PC-9 (cell line): ENCODE data around the gene VDR. TPM values are rescaled to one million over a fixed set of nuclear protein-coding genes. Genes with fewer than 3 reads are reported as not detected.

ENCODE experiments used
- Bru-seq: library from RNA; stranded (reverse); fragments of 400-500 nt; gene quantifications from one replicate; lab custom pipeline; 2021; lab: Mats Ljungman, UMichigan
- BruChase-seq, 2 experiments: library from RNA; stranded (reverse); fragments of 400-500 nt; gene quantifications; one replicate each; lab custom pipeline; 2021; lab: Mats Ljungman, UMichigan
- BruUV-seq: library from RNA; stranded (reverse); fragments of 400-500 nt; replicated peaks from 2 replicates; lab custom pipeline; 2021; lab: Mats Ljungman, UMichigan
- CTCF ChIA-PET: fragments of 300-600 bp; sonication (Branson Sonifier 250); formaldehyde crosslinking; loops from one replicate; lab custom pipeline; 2022; ENCODE audit warnings: antibody characterized with exemption; lab: Charles Lee
- POLR2A ChIA-PET: fragments of 300-600 bp; sonication (Branson Sonifier 250); formaldehyde crosslinking; loops from one replicate; lab custom pipeline; 2022; ENCODE audit warnings: antibody characterized with exemption; ENCODE audit not compliant: unreplicated experiment; lab: Charles Lee
- DNase-seq, 2 experiments: peaks; one replicate each; pipeline versions ENCODE4 v3.0.0 to v3.0.0-alpha.2; 2015 to 2022; ENCODE audit warnings: mixed read lengths in 1 of 2
- H2AFZ ChIP-seq: fragments of 200-600 bp; sonication (generic); 2 replicates; pipeline ENCODE4 v1.8.1; 2017; ENCODE audit warnings: antibody characterized with exemption
- H3F3A ChIP-seq: fragments of 200-600 bp; sonication (generic); 2 replicates; pipeline ENCODE4 v1.8.1; 2017; ENCODE audit warnings: antibody characterized with exemption, mild to moderate bottlenecking, low read depth; ENCODE audit not compliant: insufficient read depth
- H3K27ac ChIP-seq: fragments of 200-600 bp; sonication (generic); 2 replicates; pipeline ENCODE4 v1.6.1; 2016; ENCODE audit warnings: mixed run types
- H3K27me3 ChIP-seq: fragments of 200-600 bp; sonication (generic); 2 replicates; pipeline ENCODE4 v1.6.1; 2016; ENCODE audit warnings: low read depth, mixed run types; ENCODE audit not compliant: insufficient read depth
- H3K36me3 ChIP-seq: fragments of 200-600 bp; sonication (generic); 2 replicates; pipeline ENCODE4 v1.6.1; 2016; ENCODE audit warnings: low read depth, mixed run types
- H3K4me1 ChIP-seq: fragments of 200-600 bp; sonication (generic); replicated peaks from 2 replicates; pipeline ENCODE4 v1.6.1; 2016; ENCODE audit warnings: mixed run types; ENCODE audit not compliant: insufficient read depth
- H3K4me2 ChIP-seq: fragments of 200-600 bp; sonication (generic); 2 replicates; pipeline ENCODE4 v1.6.1; 2017; ENCODE audit warnings: mixed run types
- H3K4me3 ChIP-seq: fragments of 200-600 bp; sonication (generic); 2 replicates; pipeline ENCODE4 v1.6.1; 2016; ENCODE audit warnings: mixed run types
- H3K79me2 ChIP-seq: fragments of 200-600 bp; sonication (generic); 2 replicates; pipeline ENCODE4 v1.6.1; 2017; ENCODE audit warnings: low read depth, mixed run types
- H3K9me2 ChIP-seq: fragments of 200-600 bp; sonication (generic); 2 replicates; pipeline ENCODE4 v1.8.1; 2017; ENCODE audit warnings: mild to moderate bottlenecking; ENCODE audit not compliant: insufficient read depth
- H3K9me3 ChIP-seq: fragments of 200-600 bp; sonication (generic); 2 replicates; pipeline ENCODE4 v1.8.1; 2016; ENCODE audit warnings: low read depth; ENCODE audit not compliant: insufficient read depth
- H4K20me1 ChIP-seq: fragments of 200-600 bp; sonication (generic); 2 replicates; pipeline ENCODE4 v1.8.1; 2017; ENCODE audit not compliant: insufficient read depth
- EZH2 ChIP-seq: fragments of 200-600 bp; sonication (generic); IDR thresholded peaks from 2 replicates; pipeline ENCODE4 v1.8.0; 2017; ENCODE audit warnings: antibody characterized with exemption, low read depth
- intact Hi-C: fragments of 100-400 bp; cut with micrococcal nuclease; formaldehyde crosslinking; loops from one replicate; pipeline ENCODE4 v1.10.0; 2022; ENCODE audit not compliant: unreplicated experiment
- long read RNA-seq: library from polyadenylated mRNA; stranded (forward); transcript quantifications from one replicate; pipeline ENCODE4 v2.0.0, GENCODE V29; 2022
- total RNA-seq: library from RNA; stranded (reverse); gene quantifications from 2 replicates; pipeline ENCODE4 v1.2.3, GENCODE V29; 2021
- TF ChIP-seq, protein P1 (sequence below): fragments of 200-600 bp; sonication (generic); conservative IDR thresholded peaks from 2 replicates; pipeline ENCODE4 v1.6.1; 2017; ENCODE audit warnings: mixed run types, antibody characterized with exemption, mild to moderate bottlenecking, moderate library complexity

VDR gene
- 7.5 and 12.3 TPM in 2 replicates for total RNA-seq
- Bru-seq, nascent RNA: percentile 52 among the genes with signal in this experiment
- BruChase-seq, experiment 1, labeled RNA remaining after a 2-hour chase: percentile 38 among the genes with signal in this experiment
- BruChase-seq, experiment 2, labeled RNA remaining after a 6-hour chase: percentile 51 among the genes with signal in this experiment
- long read RNA-seq, full-length matches to known transcripts: 7 of 15 reads
- long read RNA-seq, partial matches to known transcripts: 1 of 15 reads
- long read RNA-seq, other reads (novel, unspliced or antisense): 7 of 15 reads

DNA sequence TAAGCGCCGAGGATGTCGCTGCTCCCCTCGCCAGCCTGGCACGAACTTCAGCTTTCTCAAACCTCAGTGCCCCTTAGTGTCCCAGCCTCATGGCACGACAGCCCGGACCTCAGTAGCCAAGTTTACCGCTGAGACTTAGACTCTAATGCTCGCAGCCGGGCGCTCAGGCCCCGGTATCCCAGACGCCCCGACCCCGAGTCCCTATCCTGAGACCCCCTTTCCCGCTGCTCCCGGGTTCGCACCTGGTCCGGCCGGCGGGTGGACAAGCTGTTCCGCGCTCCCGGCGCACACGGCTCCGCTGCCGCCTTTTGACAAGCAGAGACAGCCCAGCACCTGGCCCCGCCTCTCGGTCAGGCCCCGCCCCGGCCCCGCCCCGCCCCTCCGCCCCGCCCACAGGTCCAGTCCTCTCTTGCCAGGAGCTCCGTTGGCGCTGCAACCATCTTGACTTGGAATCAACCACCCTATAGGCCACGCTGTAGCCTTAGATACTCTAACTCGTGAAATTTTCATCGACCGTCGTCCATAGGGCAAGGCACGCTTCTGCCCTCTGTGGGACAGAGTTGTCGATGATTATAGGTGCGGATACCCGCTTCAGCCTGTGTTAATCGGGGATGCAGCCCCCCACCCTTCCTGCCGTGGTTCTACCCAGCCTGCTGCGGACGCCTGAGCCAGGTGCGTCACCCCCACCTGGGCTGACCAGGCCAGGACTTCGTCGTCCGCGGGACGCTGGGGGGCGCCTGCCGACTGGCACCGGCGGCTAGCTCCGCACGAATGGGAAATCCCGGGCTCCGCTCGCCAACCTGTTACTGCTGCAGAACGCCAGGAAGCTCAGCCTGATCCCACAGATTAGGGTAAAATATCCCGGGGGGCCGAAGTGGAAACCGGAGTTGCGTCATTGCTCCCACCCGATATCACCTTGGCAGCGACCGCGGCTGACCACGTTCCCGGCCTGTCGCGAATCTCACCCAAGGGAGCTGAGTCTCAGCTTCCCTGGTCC, at the start of gene VDR:
VDR (minus strand) TSS at position 282 of the 997 bp plus-strand sequence. CDS start 25,881 bp downstream, outside the sequence.
- Histone ChIP-seq H3K9me3 (no peaks in the 10 kb centered on the region), H2AFZ (peak within 1 kb of the TSS; percentile 92), H3K4me2 (peak within 1 kb of the TSS; percentile 99), H3K79me2 (peaks cover 24% of the 10 kb centered on the region), H3K4me1 (peaks cover 46% of the 10 kb centered on the region), H3K27me3 (no peaks in the 10 kb centered on the region), H3K4me3 (peak within 1 kb of the TSS; percentile 81), H3K9me2 (no peaks in the 10 kb centered on the region), H3F3A (peaks cover 23% of the 10 kb centered on the region; the same call in 1 of the 2 replicates), H3K36me3 (no peaks in the 10 kb centered on the region), H4K20me1 (no peaks in the 10 kb centered on the region), H3K27ac (peak within 1 kb of the TSS; percentile 66)
- TF ChIP-seq, protein P1, sequence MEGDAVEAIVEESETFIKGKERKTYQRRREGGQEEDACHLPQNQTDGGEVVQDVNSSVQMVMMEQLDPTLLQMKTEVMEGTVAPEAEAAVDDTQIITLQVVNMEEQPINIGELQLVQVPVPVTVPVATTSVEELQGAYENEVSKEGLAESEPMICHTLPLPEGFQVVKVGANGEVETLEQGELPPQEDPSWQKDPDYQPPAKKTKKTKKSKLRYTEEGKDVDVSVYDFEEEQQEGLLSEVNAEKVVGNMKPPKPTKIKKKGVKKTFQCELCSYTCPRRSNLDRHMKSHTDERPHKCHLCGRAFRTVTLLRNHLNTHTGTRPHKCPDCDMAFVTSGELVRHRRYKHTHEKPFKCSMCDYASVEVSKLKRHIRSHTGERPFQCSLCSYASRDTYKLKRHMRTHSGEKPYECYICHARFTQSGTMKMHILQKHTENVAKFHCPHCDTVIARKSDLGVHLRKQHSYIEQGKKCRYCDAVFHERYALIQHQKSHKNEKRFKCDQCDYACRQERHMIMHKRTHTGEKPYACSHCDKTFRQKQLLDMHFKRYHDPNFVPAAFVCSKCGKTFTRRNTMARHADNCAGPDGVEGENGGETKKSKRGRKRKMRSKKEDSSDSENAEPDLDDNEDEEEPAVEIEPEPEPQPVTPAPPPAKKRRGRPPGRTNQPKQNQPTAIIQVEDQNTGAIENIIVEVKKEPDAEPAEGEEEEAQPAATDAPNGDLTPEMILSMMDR: peak; percentile 69
- no peak for TF ChIP-seq EZH2
- peak; percentile 74 to 85 for DNase-seq
- intact Hi-C loops: loop anchor here (1.0 to 10.0 kb wide), 5 partner anchors 44 to 712 kb away; partner anchors contain the start of genes SENP1 and TMEM106C
- CTCF ChIA-PET: interaction anchor here (0.5 to 2.3 kb wide), 8 partner anchors 18 to 253 kb away, joined by 3 to 16 read pairs (median 4); partner anchors contain the start of gene RAPGEF3
- BruUV-seq: TSS peak; percentile 83
- POLR2A ChIA-PET: interaction anchor here (0.5 to 1.0 kb wide), 8 partner anchors 8 to 839 kb away, joined by 3 to 6 read pairs (median 5); partner anchors contain the start of gene RPAP3

DNA sequence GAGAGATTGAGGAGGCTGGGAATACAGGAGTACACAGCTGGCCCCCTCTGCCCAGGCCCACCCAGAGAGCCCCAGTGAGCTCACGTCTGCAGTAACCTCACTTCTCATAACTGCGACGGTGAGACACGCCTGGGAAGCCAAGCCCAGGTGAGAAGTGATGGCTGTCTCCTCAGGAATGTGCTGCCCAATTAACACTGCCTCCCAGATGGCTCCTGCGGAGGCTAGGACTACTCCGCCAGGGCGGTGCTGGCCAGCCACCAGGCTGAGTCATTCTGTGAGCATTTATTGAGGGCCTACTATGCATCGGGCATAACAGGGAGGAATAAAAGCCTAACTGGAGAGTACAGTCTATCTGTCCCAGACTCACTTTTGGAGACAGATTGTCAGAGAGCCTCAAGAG, 49.3 kb upstream of the VDR start:
- Histone ChIP-seq H3K27ac (no peak overlapping the region), H3K4me2 (0 out of 2 replicates have a peak overlapping the region, but pooled peaks have one; percentile 16), H3K36me3 (no peaks in the 10 kb centered on the region), H3F3A (peaks cover 13% of the 10 kb centered on the region; the same call in 1 of the 2 replicates), H3K4me1 (peaks cover 23% of the 10 kb centered on the region; the same call in 1 of the 2 replicates), H3K4me3 (no peak overlapping the region), H3K27me3 (no peaks in the 10 kb centered on the region), H4K20me1 (no peaks in the 10 kb centered on the region), H3K9me2 (no peaks in the 10 kb centered on the region), H3K79me2 (no peaks in the 10 kb centered on the region), H2AFZ (no peak overlapping the region; the same call in 1 of the 2 replicates), H3K9me3 (no peaks in the 10 kb centered on the region)
- no TSS peak for BruUV-seq
- ChIA-PET POLR2A (interaction anchor here (0.6 to 0.8 kb wide), 3 partner anchors 13 to 124 kb away, joined by 3 to 10 read pairs (median 3); no protein-coding TSS in a partner anchor), CTCF (no interaction called here)
- TF ChIP-seq EZH2: no peak
- TF ChIP-seq, protein P1: no peak
- intact Hi-C loops: no loop called here
- DNase-seq: peak; percentile 53 to 61
